ENCODE results near the gene CFAP97D1. TPM values are rescaled to one million over a fixed set of nuclear protein-coding genes. Genes with fewer than 3 reads are reported as not detected.

CFAP97D1 gene
- total RNA-seq, 1 donor from 2014 or later: not detected

DNA sequence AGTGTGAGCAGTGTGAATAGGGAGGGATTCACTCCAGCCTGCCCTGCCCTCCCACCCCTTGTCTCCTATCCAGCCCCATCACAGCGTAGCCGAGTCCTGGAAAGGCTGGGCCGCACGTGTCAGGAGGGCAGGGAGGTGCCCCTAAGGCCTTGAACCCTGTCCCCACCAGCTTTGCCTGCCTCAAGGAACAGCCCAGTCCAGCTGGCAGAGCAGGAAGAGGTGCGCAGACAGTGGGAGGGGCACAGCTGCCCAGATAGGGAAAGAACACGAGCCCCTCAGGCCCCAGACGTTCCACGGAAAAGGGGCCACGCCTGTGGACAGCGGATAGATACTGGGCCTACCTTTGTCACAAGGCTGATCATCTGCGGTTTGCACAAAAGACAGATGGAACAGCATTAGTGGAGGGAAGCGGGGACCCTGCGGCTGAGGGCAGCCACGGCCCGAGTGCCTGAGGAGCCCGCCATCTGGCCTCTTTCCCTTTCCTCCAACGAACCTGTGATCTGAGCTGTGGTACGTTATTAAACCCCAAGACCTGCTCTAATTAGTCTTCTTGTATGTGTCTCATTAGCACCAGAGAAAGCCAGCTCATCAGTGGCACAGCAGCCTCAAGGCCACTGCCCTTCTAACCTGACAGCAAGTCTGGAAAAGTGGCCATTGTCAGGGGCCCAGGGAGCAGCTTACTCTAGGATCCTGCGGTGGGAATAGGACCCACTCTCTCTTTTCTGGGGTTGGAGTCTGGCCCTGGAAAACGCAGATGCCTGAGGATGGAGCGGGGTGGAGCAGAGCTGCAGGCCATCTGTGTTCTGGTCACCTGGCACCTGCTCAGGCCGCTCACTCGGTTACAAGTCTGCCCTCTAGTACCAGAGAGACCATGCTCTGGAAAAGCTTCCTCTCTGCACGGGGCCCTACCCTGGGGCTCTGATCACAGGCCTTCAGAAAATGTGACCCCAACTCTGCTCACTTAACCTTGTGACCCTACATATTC lies 36.4 kb downstream of the CFAP97D1 start:
- intact Hi-C loops (cut with DNase I): no loop called here
- ATAC-seq (ENCODE audit: poor library complexity): no peak

DNA sequence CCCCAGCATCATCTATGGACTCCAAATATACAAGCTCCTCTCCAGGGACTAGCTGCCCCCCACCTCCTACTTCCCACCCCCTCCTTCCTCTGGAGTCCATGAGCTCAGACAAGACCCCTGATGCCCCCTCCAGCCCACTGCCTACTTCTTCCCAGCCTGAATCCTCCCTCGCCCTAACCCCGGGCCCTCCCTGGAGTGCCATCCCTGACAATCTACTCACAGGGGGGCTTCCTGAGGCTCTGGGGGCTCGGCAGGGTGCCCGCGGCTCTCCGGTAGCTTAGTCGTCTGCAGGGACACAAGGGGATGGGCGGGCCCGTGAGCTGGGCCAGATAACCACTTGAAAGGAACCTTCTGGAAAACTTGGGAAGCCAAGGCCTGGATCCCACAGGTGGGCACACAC lies 37.6 kb downstream of the CFAP97D1 start:
- intact Hi-C loops (cut with DNase I): no loop called here
- ATAC-seq (ENCODE audit: poor library complexity): no peak
- no peak for DNase-seq

More for the DNA sequence above, 36.4 kb downstream of the CFAP97D1 start:
- no peak for DNase-seq

DNA sequence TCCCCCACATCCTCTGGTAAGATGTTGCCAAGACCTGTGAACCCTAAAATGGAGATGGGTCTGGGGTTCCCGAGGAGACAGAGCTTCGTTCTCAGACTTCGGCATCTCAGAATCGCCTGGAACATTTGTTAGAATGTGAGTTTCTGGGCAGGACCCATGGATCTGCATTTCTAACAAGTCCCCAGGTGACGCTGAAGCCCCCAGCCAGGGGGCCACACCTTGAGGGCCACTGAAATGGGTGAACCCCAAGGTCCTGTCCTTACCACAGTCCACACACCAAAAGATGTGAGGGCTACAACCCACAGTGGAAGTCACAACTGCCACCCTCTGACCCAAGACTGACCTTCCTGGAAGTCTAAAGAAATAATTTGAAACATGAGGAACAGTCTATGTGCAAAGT lies 38.7 kb downstream of the CFAP97D1 start:
- intact Hi-C loops (cut with DNase I): no loop called here
- ATAC-seq (ENCODE audit: poor library complexity): no peak
- DNase-seq: no peak

DNA sequence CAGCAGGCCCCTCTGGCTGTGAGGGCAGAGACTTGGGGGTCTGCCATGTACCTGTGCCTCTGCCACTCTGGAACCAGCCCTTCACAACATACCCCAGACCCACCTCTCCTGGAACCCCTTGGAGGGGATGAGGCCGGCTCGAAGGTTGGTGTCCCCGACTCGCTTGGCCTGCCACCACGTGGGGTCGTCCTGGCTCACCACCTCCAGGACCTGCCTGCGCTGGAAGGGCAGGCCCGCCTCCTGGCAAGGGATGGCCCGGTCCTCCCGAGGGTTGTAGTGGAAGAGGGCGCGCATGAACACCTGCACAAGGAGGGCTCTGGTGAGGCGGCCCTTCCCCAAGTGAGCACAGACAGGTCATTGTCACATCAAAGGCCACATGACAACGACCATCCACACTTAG lies 40.5 kb downstream of the CFAP97D1 start:
- ATAC-seq (ENCODE audit: poor library complexity) (no peak), DNase-seq (no peak)
- intact Hi-C loops (cut with DNase I): no loop called here

DNA sequence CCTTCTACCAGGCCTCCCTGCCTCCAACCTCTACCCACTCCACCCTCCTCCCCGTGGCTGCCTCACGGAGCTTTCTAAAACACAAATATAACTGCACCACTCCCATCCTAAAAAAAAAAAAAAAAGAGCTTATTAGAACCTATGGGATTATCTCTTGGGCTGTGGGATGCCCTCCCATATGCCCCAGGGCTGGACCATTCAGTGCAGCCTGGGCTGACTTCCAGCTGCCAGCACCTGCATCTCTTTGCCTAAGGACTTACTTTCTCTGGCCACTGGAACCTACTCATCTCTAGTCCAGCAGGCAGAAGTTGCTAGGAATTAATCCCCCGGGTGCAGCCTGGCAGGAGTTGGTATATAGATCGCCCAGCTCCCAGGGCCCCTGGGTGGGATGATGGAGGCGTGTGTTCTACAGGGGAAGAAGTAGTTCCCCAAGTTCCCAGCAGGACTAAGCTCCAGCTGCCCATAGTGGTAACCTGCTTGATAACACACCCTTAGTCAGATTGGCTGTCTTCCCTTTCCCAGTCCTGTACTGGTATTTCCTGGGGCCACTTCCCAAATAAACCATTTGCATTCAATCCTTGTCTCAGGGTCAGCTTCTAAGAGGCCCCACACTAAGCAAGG lies 42.4 kb downstream of the CFAP97D1 start:
- ATAC-seq (ENCODE audit: poor library complexity) (peak; percentile 26), DNase-seq (no peak)
- intact Hi-C loops (cut with DNase I): no loop called here

DNA sequence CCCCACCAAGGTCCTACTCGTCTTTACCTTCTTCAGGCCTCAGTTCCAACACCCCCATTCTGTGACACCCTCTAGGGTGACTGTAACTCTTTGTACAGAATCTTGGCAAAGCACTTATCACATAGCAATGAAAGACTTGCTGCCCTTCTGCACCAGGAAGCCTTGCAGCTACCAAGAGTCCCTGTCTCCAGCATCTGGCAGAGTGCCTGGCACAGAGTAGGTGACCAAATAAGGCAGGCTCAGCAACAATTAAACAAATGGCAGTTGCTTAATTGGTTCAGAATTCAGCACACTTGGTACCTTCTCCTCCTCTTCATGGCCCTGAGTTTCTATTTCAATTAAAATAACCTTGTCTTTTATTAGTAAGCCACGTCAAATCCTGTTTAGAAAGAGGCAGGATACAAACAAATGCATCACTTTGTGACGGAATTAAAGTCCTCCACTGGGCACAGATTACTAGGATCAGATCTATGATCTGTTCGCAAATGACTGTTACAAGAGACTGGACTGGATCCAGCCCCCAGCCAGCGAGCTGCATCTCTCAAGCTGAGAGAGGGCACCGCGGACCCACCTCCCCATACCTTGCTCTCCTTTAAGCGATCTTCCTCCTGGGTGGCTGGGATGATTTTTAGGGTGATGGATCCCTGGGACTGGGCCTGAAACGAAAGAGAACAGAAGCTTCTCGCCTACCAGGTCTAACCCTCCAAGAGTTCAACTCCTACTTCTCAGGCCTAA lies 43.3 kb downstream of the CFAP97D1 start:
- DNase-seq (peak; percentile 79), ATAC-seq (ENCODE audit: poor library complexity) (peak; percentile 76)
- intact Hi-C loops (cut with DNase I): no loop called here

DNA sequence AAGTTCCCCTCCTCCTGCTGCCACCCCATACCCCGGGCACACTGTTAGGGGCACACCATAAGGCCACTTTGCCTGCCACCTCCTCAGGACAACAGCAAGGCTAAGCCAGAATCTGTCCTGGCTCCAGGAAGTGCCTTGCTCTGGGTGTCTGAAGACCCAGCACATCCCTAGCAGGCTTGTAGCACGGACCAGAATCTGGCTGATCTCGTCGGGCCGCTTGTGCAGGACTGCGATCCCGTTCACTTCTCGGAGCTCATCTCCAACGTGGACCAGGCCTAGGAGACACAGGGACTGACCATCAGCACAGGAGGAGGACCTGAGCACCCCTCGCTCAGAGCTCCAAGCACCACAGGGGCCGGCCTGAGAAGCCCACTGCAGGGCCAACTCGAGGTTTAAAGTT lies 45.3 kb downstream of the CFAP97D1 start:
- DNase-seq (no peak), ATAC-seq (ENCODE audit: poor library complexity) (no peak)
- intact Hi-C loops (cut with DNase I): no loop called here

DNA sequence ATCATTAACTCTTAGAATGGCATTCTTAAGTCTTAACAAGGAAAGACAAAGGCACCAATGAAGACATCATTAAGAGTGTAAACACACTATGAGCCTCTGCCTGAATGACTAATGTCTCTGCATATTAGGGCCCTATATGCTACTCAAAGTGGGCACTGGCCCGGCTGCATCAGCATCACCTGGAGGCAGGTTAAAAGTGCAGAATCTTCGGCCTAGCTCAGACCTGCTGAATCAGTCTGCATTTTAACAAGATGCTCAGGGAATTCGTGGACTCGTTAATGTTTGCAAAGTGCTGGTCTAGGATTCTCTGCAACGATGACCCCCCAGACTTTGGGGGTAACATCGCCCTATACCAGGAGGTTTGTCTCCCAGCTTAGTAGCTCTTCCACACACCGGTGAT lies 46.0 kb downstream of the CFAP97D1 start:
- ATAC-seq (ENCODE audit: poor library complexity) (no peak), DNase-seq (no peak)
- intact Hi-C loops (cut with DNase I): no loop called here

DNA sequence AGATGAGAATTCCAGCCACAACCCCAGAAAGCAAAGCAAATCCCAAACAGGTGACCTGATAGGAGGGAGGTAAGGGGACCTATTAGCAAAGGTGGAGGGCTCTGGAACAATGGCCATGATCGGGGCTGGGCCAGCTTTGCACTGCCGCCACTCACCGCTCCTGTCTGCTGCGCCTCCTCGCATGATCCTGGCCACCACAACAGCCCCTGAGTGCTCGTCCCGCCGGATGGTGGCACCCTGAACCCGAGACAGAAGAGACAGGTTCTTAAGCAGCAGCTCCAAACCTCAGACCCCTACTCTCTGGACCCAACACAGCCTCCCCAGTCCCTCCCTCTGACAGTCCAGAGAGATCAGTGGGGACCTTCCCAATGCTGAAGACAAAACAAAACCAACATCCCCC lies 47.4 kb downstream of the CFAP97D1 start:
- intact Hi-C loops (cut with DNase I): no loop called here
- no peak for DNase-seq
- no peak for ATAC-seq (ENCODE audit: poor library complexity)

DNA sequence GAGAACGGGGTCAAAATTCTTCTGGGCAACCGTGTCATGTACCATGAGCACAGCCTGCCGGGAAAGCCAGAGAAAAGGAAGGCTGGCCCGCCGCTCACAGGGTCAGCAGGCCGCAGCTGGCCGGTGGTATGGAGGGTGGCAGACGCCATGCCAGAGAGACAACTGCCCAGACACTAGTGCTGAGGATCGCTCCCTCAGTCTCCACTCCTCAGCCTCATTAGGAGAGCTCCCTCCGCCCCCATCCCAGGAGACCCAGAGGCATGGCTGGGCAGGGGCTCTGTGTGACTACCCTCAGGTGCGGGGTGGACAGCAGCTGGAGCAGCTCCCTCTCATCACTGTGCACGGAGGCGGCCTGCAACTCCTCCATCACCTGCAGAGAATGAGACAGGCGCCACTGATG lies 49.5 kb downstream of the CFAP97D1 start:
- ATAC-seq (ENCODE audit: poor library complexity) (no peak), DNase-seq (no peak)
- intact Hi-C loops (cut with DNase I): no loop called here

DNA sequence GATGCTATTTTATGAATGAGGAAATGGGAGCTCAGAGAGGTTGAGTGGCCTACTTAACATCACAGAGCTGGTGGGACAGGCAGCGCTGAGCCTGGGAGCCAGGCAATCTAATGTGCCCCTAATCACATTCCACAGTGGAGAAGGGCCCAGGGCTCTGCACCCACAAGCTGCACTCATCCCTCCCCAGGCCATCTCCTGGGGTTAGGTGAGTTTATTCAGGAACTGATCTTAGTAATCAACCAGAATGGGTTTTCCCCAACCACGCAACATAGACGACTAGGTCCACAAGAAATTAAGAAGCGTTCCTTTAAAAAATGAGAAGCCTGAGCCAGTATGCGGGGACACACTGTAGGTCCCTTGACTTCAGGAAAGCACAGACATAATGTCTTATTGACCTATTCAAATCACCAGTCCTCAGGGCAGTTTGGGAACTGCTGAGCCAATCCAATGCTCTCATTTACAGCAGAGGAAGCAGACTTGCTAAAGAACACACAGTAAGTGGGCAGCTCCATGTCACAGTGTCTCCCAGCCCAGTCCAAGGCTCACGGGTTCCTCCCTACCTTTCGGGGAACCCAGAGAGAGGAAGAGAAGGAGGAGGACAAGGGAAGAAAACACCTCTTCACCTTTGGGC lies 50.4 kb downstream of the CFAP97D1 start:
- intact Hi-C loops (cut with DNase I): no loop called here
- no peak for DNase-seq
- no peak for ATAC-seq (ENCODE audit: poor library complexity)

DNA sequence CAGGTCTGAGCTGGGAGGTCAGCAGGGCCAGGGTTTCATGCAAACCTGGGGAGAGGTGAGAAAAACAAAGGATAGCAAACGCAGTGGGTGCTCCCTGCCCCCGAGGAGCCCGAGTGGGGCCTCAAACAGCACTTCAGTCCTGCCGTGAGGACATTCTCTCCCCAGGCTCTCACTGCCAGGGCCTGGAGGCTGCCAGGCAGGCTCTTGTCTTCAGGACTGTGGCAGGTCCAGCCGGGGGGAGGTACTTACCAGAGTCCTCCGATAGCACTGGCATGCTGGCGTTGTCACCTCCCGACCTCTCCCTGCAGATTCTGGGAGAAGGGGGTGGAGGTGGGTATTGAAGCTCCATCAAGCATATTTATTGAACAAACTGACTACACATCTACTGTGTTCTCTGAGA lies 51.4 kb downstream of the CFAP97D1 start:
- ATAC-seq (ENCODE audit: poor library complexity) (peak; percentile 73), DNase-seq (peak; percentile 89)
- intact Hi-C loops (cut with DNase I): no loop called here

DNA sequence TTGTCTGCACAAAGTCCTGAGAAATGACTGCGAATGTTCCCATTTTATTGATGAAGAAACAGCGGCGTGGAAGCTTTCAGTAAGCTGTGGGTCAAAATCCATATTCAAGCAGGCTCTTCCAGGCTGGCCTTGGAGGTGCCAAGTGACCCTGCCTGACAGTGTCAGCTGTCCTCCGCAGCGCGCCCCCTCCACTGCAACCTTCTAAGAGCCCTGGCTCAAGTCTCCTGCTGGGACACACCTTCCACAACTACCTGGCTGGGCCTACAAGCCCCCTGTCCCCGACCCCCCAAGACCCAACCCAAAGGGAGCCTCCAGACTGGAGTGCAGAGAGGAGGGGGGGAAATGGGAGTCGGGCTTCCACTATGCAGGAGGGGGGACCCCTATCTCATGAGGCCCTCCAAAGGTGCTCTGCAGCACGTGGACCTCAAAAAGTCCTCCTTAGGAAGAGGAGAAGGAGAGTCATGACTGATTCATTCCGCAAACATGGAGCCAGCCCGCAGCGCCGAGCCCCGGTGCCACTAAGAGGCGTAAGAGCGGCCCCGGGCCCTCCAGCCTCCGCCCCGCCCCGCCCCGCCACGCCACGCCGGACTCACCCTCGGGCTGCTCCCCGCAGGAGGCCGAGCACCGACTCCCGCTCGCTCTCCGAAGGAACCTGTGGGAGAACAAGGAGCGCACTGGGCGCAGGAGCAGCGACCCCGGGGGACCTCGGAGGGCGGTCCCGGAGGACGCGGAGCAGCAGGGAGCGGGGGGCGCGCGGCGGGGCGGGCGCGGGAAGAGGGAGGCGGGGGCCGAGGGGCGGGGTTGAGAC lies 52.1 kb downstream of the CFAP97D1 start:
- DNase-seq (peak; percentile 81), ATAC-seq (ENCODE audit: poor library complexity) (peak; percentile 65)
- intact Hi-C loops (cut with DNase I): no loop called here

DNA sequence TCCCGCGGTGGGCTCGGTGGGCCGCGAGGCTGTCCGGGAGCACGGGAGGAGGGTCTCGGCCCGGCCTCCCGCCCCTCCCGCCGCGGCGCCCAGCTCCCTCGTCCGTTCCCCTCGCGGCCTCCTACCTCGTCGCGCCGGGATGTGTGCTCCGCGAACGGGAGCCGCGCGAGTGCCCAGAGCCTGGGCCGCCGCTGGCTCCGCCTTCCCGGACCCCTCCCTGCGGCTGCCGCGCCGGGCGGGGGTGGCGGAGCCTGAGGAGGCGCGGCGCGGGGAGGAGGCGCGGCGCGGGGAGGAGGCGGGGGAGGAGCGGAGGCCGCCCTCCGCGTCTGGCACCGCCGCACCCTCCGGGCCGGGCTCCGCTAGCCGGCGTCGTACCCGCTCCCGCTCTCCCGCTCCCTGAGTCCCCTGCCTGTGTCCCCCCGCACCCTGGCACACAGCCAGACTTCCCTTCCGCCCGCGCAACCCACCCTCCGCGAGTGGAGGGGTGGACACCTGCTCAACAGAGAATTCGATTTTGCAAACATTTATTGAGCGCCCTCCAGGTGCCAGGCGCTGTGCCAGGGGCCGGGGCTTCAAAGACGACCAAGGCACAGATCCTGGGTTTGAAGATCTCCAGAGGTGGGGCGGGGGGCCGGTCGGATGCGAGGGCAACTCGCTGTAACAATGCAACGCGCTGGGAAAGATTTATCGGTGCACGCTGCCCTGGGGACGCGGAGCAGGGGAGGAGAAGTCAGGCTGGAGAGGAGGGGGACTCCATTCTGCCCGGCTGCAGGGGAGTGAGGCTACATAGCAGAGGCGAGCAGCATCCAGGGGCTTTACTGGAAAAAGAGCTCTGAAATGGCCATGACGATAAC lies 53.0 kb downstream of the CFAP97D1 start, which contains the start of gene MPP3:
MPP3 (minus strand) TSS at position 171 of the 854 bp plus-strand sequence. CDS start 1,240 bp downstream, outside the sequence.
- DNase-seq (peak; percentile 84), ATAC-seq (ENCODE audit: poor library complexity) (peak; percentile 86)
- intact Hi-C loops (cut with DNase I): no loop called here

DNA sequence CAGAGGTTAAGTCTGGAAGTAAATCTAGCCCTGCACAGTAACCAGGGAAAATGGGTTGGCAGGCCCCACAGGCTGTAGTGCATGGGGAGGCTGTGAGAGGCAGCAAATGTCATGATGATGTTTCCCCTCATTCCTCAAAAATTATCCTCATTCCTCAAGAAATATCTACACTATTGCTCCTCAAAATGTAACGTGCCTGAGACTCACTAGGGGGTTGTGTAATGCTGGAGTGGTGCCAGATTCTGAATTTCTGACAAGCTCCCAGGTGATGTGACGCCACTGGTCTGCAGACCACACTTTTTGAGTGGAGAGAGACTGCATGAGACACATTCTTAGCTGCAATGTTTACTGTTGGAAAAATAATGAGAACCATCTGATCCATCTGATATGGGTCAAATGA lies 53.9 kb downstream of the CFAP97D1 start:
- intact Hi-C loops (cut with DNase I): no loop called here
- no peak for ATAC-seq (ENCODE audit: poor library complexity)
- no peak for DNase-seq

Measured in Right ventricle myocardium superior (tissue), 1 donor.